ENCODE results near the gene GBP2. TPM values are rescaled to one million over a fixed set of nuclear protein-coding genes. Genes with fewer than 3 reads are reported as not detected.

The GBP2 gene
- total RNA-seq: 1.4 and 1.6 TPM in 2 replicates
- long read RNA-seq, transcript GBP2-201 (11 exons, 2,220 nt): major isoform, 21 of 34 reads
- long read RNA-seq, partial matches to known transcripts: 9 of 34 reads
- long read RNA-seq, other reads (novel, unspliced or antisense): 4 of 34 reads

GRCh38 chr1:89125913-89126580, at the start of gene GBP2:
TSS of gene GBP2 (minus strand) at chr1:89126114. CDS start at chr1:89121966, 4,148 bp downstream.
- H3K27me3 Mint-ChIP-seq (ENCODE audit: unreplicated experiment): peaks cover 17% of the 10 kb centered on the region
- no peaks in the 10 kb centered on the region for H3K9me3 Mint-ChIP-seq (ENCODE audit: unreplicated experiment)
- peak within 1 kb of the TSS; percentile 56 for H3K4me3 Mint-ChIP-seq (ENCODE audit: unreplicated experiment)
- H3K4me1 Mint-ChIP-seq (ENCODE audit: unreplicated experiment): peaks cover 15% of the 10 kb centered on the region
- no peak for DNase-seq (ENCODE audit: extremely low spot score, unreplicated experiment)
- H3K27ac Mint-ChIP-seq (ENCODE audit: unreplicated experiment): peak within 1 kb of the TSS; percentile 69
- no peaks in the 10 kb centered on the region for H3K36me3 Mint-ChIP-seq (ENCODE audit: unreplicated experiment)
- TF ChIP-seq CTCF (IDR thresholded peaks at IDR 0.05): no peak

- Mint-ChIP-seq H3K36me3 (ENCODE audit: unreplicated experiment) (no peaks in the 10 kb centered on the region), H3K27ac (ENCODE audit: unreplicated experiment) (no peak overlapping the region), H3K27me3 (ENCODE audit: unreplicated experiment) (peaks cover 5% of the 10 kb centered on the region), H3K4me3 (ENCODE audit: unreplicated experiment) (no peak overlapping the region), H3K4me1 (ENCODE audit: unreplicated experiment) (no peaks in the 10 kb centered on the region), H3K9me3 (ENCODE audit: unreplicated experiment) (no peaks in the 10 kb centered on the region)
- no peak for DNase-seq (ENCODE audit: extremely low spot score, unreplicated experiment)
- TF ChIP-seq CTCF (IDR thresholded peaks at IDR 0.05): no peak
Observed at GRCh38 chr1:89174491-89174890, 48.6 kb upstream of the GBP2 start.

GRCh38 chr1:89172468-89173143, 46.7 kb upstream of the GBP2 start:
- no peak overlapping the region for H3K4me3 Mint-ChIP-seq (ENCODE audit: unreplicated experiment)
- no peak for DNase-seq (ENCODE audit: extremely low spot score, unreplicated experiment)
- H3K9me3 Mint-ChIP-seq (ENCODE audit: unreplicated experiment): no peaks in the 10 kb centered on the region
- H3K27me3 Mint-ChIP-seq (ENCODE audit: unreplicated experiment): peaks cover 5% of the 10 kb centered on the region
- TF ChIP-seq CTCF (IDR thresholded peaks at IDR 0.05): no peak
- H3K27ac Mint-ChIP-seq (ENCODE audit: unreplicated experiment): no peak overlapping the region
- no peaks in the 10 kb centered on the region for H3K4me1 Mint-ChIP-seq (ENCODE audit: unreplicated experiment)
- H3K36me3 Mint-ChIP-seq (ENCODE audit: unreplicated experiment): no peaks in the 10 kb centered on the region

- DNase-seq (ENCODE audit: extremely low spot score, unreplicated experiment): no peak
- H3K4me1 Mint-ChIP-seq (ENCODE audit: unreplicated experiment): no peaks in the 10 kb centered on the region
- no peak overlapping the region for H3K27ac Mint-ChIP-seq (ENCODE audit: unreplicated experiment)
- H3K4me3 Mint-ChIP-seq (ENCODE audit: unreplicated experiment): no peak overlapping the region
- no peaks in the 10 kb centered on the region for H3K36me3 Mint-ChIP-seq (ENCODE audit: unreplicated experiment)
- TF ChIP-seq CTCF (IDR thresholded peaks at IDR 0.05): no peak
- H3K9me3 Mint-ChIP-seq (ENCODE audit: unreplicated experiment): no peaks in the 10 kb centered on the region
- peaks cover 5% of the 10 kb centered on the region for H3K27me3 Mint-ChIP-seq (ENCODE audit: unreplicated experiment)
Observed at GRCh38 chr1:89171067-89171438, 45.1 kb upstream of the GBP2 start.
